ENCODE results near the gene PPIF. TPM values are rescaled to one million over a fixed set of nuclear protein-coding genes. Genes with fewer than 3 reads are reported as not detected.

Gene PPIF
- total and polyA plus RNA-seq, 4 experiments from 2014 or later: 10.6 to 33.7 (median 19.7) TPM

DNA sequence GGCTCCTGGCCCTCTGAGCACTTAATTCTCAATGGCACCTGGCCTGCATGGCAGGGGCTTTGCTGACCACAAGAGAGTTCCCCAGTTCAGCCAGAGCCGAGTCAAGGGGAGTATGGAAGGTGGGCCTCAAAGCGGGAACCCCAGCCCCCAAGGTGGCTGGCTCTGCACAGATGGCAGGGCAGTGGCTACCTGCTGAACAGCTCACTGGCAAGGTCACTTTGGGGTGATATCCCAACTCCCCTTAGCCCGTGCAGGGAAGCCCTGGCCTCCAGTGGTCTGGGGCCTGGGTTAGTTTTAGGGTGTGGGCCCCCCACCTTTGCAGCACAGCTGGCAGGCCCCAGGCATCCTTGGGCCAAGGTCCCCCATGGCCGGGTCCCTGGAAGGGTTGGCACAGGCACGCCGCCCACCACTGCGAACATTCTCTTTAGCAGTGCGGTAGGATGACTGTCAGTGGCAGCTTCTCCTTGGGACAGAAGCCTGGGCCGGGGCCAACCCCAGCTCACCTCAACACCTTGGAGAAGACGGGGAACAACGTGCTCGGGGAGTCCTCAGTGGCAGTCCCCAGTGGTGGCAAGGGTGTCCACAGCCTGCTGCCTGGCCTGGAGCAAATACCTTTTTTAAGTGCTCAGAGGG lies 36.8 kb downstream of the PPIF start:
- no peaks in the 10 kb centered on the region for H3K4me1 Mint-ChIP-seq
- no peak overlapping the region for H3K27ac Mint-ChIP-seq
- H3K36me3 ChIP-seq (ENCODE audit: insufficient read depth, low read length): no peaks in the 10 kb centered on the region
- H3K9me3 Mint-ChIP-seq: no peaks in the 10 kb centered on the region
- no peak overlapping the region for H3K27ac ChIP-seq (ENCODE audit: low read depth, low read length)
- no peaks in the 10 kb centered on the region for H3K4me1 ChIP-seq (ENCODE audit: insufficient read depth, low read length)
- no peaks in the 10 kb centered on the region for H3K27me3 Mint-ChIP-seq
- CTCF ChIA-PET (ENCODE audit: partially characterized antibody): interaction anchor here (2.2 kb wide), 1 partner anchor 10 kb away, joined by 9 read pairs; no protein-coding TSS in a partner anchor
- no peaks in the 10 kb centered on the region for H3K9me3 ChIP-seq (ENCODE audit: control insufficient read depth in 1 of 2, low read length in 2 of 2)
- H3K27me3 ChIP-seq (ENCODE audit: insufficient read depth, low read length): no peaks in the 10 kb centered on the region
- H3K36me3 Mint-ChIP-seq: no peaks in the 10 kb centered on the region
- DNase-seq: no peak
- intact Hi-C loops (cut with micrococcal nuclease): no loop called here
- no peak overlapping the region for H3K4me3 Mint-ChIP-seq
- POLR2A ChIA-PET (ENCODE audit: partially characterized antibody): no interaction called here
- no peak overlapping the region for H3K4me3 ChIP-seq (ENCODE audit: low read length in 2 of 2)

DNA sequence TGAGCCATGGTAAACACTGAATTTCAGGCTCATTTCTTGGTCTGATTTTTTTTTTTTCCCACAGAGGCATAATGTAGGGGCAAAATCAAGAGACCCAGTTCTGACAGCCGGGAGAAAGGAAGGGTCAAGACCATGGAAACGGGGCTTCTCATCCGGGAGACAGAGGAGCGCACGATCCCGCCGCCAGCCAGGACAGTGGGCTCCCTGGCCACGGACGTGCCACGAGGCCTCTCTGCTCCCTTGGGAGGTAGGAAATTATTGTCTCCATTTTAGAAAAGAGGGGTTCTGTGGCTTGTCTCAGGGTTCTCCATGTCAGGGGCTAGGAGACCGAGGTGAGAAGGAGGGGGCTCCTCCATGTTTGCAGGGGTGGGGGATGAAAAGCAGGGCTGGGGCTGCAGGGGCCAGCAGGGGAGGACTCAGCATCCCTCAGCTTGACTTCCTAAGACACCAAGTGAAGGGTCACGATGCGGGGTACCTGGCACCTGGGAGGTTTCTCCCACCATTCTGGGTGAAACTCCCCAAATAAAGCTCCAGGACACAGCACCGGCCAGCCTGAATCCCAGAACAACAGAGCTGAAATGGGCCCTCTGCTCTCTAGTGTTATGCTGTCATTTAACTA lies 37.6 kb downstream of the PPIF start:
- no peak for DNase-seq
- H3K4me3 ChIP-seq (ENCODE audit: low read length in 2 of 2): no peak overlapping the region
- no peaks in the 10 kb centered on the region for H3K4me1 Mint-ChIP-seq
- H3K36me3 Mint-ChIP-seq: no peaks in the 10 kb centered on the region
- H3K27me3 ChIP-seq (ENCODE audit: insufficient read depth, low read length): no peaks in the 10 kb centered on the region
- no peaks in the 10 kb centered on the region for H3K27me3 Mint-ChIP-seq
- H3K9me3 ChIP-seq (ENCODE audit: control insufficient read depth in 1 of 2, low read length in 2 of 2): no peaks in the 10 kb centered on the region
- intact Hi-C loops (cut with micrococcal nuclease): no loop called here
- H3K9me3 Mint-ChIP-seq: no peaks in the 10 kb centered on the region
- H3K4me1 ChIP-seq (ENCODE audit: insufficient read depth, low read length): no peaks in the 10 kb centered on the region
- no peak overlapping the region for H3K27ac Mint-ChIP-seq
- no peak overlapping the region for H3K4me3 Mint-ChIP-seq
- ChIA-PET CTCF (ENCODE audit: partially characterized antibody) (interaction anchor here (2.2 kb wide), 1 partner anchor 10 kb away, joined by 9 read pairs; no protein-coding TSS in a partner anchor), POLR2A (ENCODE audit: partially characterized antibody) (no interaction called here)
- H3K27ac ChIP-seq (ENCODE audit: low read depth, low read length): no peak overlapping the region
- H3K36me3 ChIP-seq (ENCODE audit: insufficient read depth, low read length): no peaks in the 10 kb centered on the region

DNA sequence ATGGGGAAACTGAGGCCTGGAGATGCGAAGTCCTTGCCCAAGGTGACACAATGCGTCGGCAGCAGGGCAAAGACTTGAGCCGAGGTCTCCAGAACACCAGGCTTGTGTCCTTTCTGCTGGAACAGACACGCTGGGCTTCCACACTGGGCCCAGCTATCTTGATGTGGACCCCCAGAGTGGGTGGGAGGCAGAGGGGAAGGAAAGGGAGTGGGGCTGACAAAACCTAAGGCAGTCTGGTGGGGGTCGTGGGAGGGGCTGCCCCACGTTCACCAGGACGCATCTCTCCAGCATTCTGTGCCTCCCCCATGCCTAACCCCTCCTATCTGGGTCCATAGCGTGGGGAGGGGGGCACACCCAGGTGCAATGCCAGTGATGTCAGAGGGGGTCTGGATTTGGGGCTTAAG lies 38.1 kb downstream of the PPIF start:
- Mint-ChIP-seq H3K4me3 (no peak overlapping the region), H3K36me3 (no peaks in the 10 kb centered on the region), H3K4me1 (peaks cover 0 to 1% (median 0%) of the 10 kb centered on the region in 4 donors), H3K27ac (no peak overlapping the region), H3K9me3 (no peaks in the 10 kb centered on the region), H3K27me3 (no peaks in the 10 kb centered on the region)
- Histone ChIP-seq H3K4me1 (ENCODE audit: insufficient read depth, low read length) (no peaks in the 10 kb centered on the region), H3K9me3 (ENCODE audit: control insufficient read depth in 1 of 2, low read length in 2 of 2) (no peaks in the 10 kb centered on the region), H3K27ac (ENCODE audit: low read depth, low read length) (no peak overlapping the region), H3K4me3 (ENCODE audit: low read length in 2 of 2) (no peak overlapping the region), H3K27me3 (ENCODE audit: insufficient read depth, low read length) (no peaks in the 10 kb centered on the region), H3K36me3 (ENCODE audit: insufficient read depth, low read length) (no peaks in the 10 kb centered on the region)
- intact Hi-C loops (cut with micrococcal nuclease): no loop called here
- no peak for DNase-seq
- ChIA-PET CTCF (ENCODE audit: partially characterized antibody) (no interaction called here), POLR2A (ENCODE audit: partially characterized antibody) (no interaction called here)

DNA sequence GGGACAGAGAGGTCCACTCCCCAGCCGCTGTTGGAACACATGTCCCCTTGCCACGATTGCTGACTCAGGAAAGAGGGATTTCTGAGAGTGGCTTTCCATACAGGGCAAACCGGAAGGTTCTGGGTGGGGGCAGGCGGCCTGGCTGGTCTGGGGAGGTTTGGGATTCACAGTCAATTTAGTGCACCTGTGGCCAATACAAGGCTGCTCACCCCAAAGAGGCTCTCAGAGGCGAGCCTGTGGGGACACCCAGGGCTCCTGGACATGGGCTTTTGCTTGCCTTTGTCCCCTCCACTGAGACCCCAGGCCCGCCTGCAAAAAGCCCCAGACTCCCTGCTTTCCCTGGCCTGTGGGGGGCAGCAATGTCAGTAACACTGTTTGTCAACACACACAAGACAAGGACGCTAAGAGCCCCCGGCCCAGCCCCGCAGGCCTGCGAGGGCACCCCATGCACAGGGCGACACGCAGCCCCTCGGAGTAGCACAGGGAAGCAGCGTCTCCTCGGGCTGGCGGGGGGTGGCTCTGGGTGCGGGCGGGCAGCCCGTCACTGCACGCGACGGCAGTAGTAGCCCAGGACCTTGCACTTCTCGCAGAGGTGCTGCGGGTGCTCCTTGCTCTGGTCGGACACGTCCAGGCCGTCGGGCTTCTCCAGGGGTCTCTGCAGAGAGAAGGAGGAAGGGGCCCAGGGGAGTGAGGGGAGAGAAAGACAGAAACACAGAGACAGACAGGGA lies 38.7 kb downstream of the PPIF start:
- H3K27ac ChIP-seq (ENCODE audit: low read depth, low read length): no peak overlapping the region
- no peaks in the 10 kb centered on the region for H3K27me3 ChIP-seq (ENCODE audit: insufficient read depth, low read length)
- Mint-ChIP-seq H3K4me3 (no peak overlapping the region), H3K27ac (no peak overlapping the region), H3K9me3 (no peaks in the 10 kb centered on the region), H3K27me3 (no peaks in the 10 kb centered on the region), H3K36me3 (no peaks in the 10 kb centered on the region), H3K4me1 (peaks cover 0 to 1% (median 0%) of the 10 kb centered on the region in 4 donors)
- H3K9me3 ChIP-seq (ENCODE audit: control insufficient read depth in 1 of 2, low read length in 2 of 2): no peaks in the 10 kb centered on the region
- intact Hi-C loops (cut with micrococcal nuclease): no loop called here
- CTCF ChIA-PET (ENCODE audit: partially characterized antibody): no interaction called here
- no peak overlapping the region for H3K4me3 ChIP-seq (ENCODE audit: low read length in 2 of 2)
- POLR2A ChIA-PET (ENCODE audit: partially characterized antibody): no interaction called here
- DNase-seq: no peak
- H3K36me3 ChIP-seq (ENCODE audit: insufficient read depth, low read length): no peaks in the 10 kb centered on the region
- no peaks in the 10 kb centered on the region for H3K4me1 ChIP-seq (ENCODE audit: insufficient read depth, low read length)

DNA sequence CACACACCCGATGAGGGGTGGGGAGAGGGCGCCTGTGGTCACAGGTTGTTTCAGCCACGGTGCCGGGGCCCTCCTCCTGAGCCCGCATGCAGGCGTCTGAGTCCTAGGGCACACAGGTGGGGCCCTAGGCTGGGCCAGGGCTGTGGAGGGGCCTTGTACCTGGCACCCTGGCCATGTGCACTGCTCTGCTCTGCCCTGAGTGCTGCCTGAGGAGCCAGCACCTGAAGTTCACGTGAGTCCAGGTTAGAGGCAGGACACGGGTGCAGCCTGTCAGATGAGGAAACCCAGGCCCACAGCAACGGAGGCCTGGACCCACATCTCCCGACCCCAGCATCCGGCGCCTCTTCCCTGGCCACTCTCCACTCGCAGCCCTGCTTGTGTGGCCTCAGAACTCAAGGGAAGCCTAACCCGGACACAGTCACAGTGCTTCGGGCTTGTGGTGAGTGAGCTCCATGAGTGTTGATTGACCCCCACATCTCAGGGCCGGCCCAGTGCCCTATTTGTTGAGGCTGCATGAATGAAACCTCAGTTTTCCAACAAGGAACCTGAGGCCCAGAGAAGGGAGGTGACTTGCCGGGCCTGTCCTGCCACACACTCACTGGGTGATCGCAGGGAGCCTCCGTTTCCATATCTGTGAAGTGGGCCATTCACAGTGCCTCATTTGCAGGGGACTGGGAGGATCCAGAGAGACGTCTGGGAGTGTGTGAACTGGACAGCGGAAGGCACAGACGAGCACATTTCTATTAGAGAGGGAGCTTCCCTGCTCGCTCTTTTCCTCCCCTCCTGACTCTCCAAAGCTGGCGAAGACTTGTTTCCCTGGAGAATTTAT lies 39.6 kb downstream of the PPIF start:
- Mint-ChIP-seq H3K27ac (no peak overlapping the region), H3K36me3 (no peaks in the 10 kb centered on the region), H3K9me3 (no peaks in the 10 kb centered on the region), H3K4me1 (peaks cover 0 to 1% (median 0%) of the 10 kb centered on the region in 4 donors), H3K27me3 (no peaks in the 10 kb centered on the region), H3K4me3 (no peak overlapping the region)
- H3K27me3 ChIP-seq (ENCODE audit: insufficient read depth, low read length): no peaks in the 10 kb centered on the region
- H3K27ac ChIP-seq (ENCODE audit: low read depth, low read length): no peak overlapping the region
- H3K36me3 ChIP-seq (ENCODE audit: insufficient read depth, low read length): no peaks in the 10 kb centered on the region
- H3K4me3 ChIP-seq (ENCODE audit: low read length in 2 of 2): no peak overlapping the region
- no peaks in the 10 kb centered on the region for H3K9me3 ChIP-seq (ENCODE audit: control insufficient read depth in 1 of 2, low read length in 2 of 2)
- POLR2A ChIA-PET (ENCODE audit: partially characterized antibody): no interaction called here
- H3K4me1 ChIP-seq (ENCODE audit: insufficient read depth, low read length): no peaks in the 10 kb centered on the region
- intact Hi-C loops (cut with micrococcal nuclease): no loop called here
- DNase-seq: no peak
- CTCF ChIA-PET (ENCODE audit: partially characterized antibody): no interaction called here

DNA sequence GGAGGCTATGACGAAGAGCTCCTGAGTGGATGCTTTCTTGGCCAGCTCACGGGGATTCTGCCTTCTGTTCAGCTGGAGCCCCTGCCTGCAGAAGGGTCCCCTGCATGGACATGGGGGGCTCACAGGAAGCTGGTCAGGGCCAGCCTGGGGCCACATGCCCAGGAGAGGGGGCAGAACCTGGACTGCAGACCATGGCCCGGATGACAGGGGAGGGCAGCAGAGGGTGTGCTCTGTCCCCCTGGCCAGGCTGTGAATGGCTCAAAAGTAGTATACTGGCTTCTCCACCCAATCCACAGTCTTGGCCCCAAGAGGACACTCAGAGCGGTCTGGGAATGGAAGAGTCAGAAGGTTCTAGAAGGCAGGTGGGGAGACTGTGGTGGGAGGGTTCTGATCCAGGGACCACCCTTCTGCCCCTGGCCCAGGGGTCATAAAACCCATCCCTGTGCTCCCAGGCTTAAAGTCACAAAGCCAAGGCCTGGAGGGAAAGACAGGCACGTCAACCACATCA lies 40.3 kb downstream of the PPIF start:
- Mint-ChIP-seq H3K27ac (no peak overlapping the region), H3K4me1 (peaks cover 0 to 1% (median 0%) of the 10 kb centered on the region in 4 donors), H3K9me3 (no peaks in the 10 kb centered on the region), H3K4me3 (no peak overlapping the region), H3K36me3 (no peaks in the 10 kb centered on the region), H3K27me3 (no peaks in the 10 kb centered on the region)
- Histone ChIP-seq H3K27ac (ENCODE audit: low read depth, low read length) (no peak overlapping the region), H3K4me1 (ENCODE audit: insufficient read depth, low read length) (no peaks in the 10 kb centered on the region), H3K9me3 (ENCODE audit: control insufficient read depth in 1 of 2, low read length in 2 of 2) (no peaks in the 10 kb centered on the region), H3K4me3 (ENCODE audit: low read length in 2 of 2) (no peak overlapping the region), H3K36me3 (ENCODE audit: insufficient read depth, low read length) (no peaks in the 10 kb centered on the region), H3K27me3 (ENCODE audit: insufficient read depth, low read length) (no peaks in the 10 kb centered on the region)
- intact Hi-C loops (cut with micrococcal nuclease): no loop called here
- CTCF ChIA-PET (ENCODE audit: partially characterized antibody): interaction anchor here (5.0 kb wide), 1 partner anchor 14 kb away, joined by 33 read pairs; no protein-coding TSS in a partner anchor
- POLR2A ChIA-PET (ENCODE audit: partially characterized antibody): no interaction called here
- no peak for DNase-seq

All from CD4-positive, alpha-beta memory T cell (primary cell).